NB4 (cell line): ENCODE measurements around the gene TMPRSS9.

ENCODE experiments used
- MYC ChIP-seq: IDR thresholded peaks from 2 replicates; pipeline ENCODE4 v1.6.1; 2011; ENCODE audit warnings: low read depth, low read length
- POLR2A ChIP-seq: IDR thresholded peaks from 2 replicates; pipeline ENCODE4 v1.6.1; 2011; ENCODE audit warnings: mild to moderate bottlenecking; ENCODE audit not compliant: insufficient read length; ENCODE audit errors: extremely low read depth
- TF ChIP-seq, protein P1 (sequence below): IDR thresholded peaks from one replicate; pipeline ENCODE4 v1.5.1; 2012; ENCODE audit warnings: low read depth, low read length
- TF ChIP-seq, protein P2 (sequence below): IDR thresholded peaks from 2 replicates; pipeline ENCODE4 v1.6.1; 2011; ENCODE audit warnings: low read depth, low read length

DNA sequence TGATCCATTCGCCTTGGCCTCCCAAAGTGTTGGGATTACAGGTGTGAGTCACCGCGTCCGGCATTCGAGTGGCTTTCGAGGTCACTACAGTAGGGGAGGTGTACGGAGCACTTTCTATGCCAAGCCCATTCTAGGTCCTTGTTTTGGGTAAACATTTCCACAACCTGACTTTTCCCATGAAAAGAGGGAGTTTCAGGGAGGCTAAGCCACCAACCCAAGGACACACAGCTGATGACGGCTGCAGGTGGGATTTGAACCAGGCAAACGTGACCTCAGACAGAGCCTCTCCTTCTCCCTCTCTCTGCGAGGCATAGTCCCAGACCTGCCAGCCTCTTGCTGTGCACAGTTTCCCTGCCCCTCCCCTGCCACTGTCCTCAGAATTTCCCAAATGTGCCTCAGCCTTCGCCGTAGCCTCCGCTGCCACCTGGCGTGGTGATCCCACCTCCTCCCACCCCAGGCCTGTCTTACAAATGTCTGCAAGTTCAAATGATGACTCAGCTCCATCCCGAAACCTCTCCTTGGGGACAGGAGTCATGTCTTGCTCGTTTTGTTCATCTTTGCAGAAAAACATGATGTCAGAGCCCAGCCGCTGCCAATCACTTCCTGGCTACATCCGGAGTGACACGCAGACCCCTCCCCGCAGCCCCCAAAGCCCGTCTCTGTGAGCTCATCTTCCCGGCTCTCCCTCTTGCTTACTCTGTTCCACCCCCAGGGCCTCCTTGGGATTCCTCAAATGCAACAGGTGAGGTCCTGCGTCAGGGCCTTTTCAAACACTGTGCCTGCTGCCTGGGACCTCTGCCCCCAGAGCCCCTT, 109.2 kb downstream of the TMPRSS9 start:
- TF ChIP-seq, protein P1, sequence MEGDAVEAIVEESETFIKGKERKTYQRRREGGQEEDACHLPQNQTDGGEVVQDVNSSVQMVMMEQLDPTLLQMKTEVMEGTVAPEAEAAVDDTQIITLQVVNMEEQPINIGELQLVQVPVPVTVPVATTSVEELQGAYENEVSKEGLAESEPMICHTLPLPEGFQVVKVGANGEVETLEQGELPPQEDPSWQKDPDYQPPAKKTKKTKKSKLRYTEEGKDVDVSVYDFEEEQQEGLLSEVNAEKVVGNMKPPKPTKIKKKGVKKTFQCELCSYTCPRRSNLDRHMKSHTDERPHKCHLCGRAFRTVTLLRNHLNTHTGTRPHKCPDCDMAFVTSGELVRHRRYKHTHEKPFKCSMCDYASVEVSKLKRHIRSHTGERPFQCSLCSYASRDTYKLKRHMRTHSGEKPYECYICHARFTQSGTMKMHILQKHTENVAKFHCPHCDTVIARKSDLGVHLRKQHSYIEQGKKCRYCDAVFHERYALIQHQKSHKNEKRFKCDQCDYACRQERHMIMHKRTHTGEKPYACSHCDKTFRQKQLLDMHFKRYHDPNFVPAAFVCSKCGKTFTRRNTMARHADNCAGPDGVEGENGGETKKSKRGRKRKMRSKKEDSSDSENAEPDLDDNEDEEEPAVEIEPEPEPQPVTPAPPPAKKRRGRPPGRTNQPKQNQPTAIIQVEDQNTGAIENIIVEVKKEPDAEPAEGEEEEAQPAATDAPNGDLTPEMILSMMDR: no peak
- no peak for TF ChIP-seq POLR2A
- TF ChIP-seq, protein P2, sequence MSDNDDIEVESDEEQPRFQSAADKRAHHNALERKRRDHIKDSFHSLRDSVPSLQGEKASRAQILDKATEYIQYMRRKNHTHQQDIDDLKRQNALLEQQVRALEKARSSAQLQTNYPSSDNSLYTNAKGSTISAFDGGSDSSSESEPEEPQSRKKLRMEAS: no peak
- no peak for TF ChIP-seq MYC
